GM13976 (cell line): ENCODE results near the gene ARHGAP1.

ENCODE experiments used
- DNase-seq: peaks from one replicate; pipeline ENCODE4 v3.0.0; 2012; ENCODE audit warnings: low spot score
- in situ Hi-C: fragments of 300-500 bp; cut with MboI; formaldehyde crosslinking; loops from one replicate; pipeline ENCODE4 v1.12.0; 2022; ENCODE audit warnings: low sequenced_read_pairs, mixed read lengths, inconsistent platforms; ENCODE audit not compliant: unreplicated experiment
- TF ChIP-seq, protein P1 (sequence below): IDR thresholded peaks from 2 replicates; pipeline ENCODE4 v1.5.1; 2012; ENCODE audit warnings: borderline replicate concordance, mild to moderate bottlenecking; ENCODE audit not compliant: insufficient read depth; ENCODE audit errors: extremely low read depth, missing control alignments, control extremely low read depth

The ARHGAP1 gene

DNA sequence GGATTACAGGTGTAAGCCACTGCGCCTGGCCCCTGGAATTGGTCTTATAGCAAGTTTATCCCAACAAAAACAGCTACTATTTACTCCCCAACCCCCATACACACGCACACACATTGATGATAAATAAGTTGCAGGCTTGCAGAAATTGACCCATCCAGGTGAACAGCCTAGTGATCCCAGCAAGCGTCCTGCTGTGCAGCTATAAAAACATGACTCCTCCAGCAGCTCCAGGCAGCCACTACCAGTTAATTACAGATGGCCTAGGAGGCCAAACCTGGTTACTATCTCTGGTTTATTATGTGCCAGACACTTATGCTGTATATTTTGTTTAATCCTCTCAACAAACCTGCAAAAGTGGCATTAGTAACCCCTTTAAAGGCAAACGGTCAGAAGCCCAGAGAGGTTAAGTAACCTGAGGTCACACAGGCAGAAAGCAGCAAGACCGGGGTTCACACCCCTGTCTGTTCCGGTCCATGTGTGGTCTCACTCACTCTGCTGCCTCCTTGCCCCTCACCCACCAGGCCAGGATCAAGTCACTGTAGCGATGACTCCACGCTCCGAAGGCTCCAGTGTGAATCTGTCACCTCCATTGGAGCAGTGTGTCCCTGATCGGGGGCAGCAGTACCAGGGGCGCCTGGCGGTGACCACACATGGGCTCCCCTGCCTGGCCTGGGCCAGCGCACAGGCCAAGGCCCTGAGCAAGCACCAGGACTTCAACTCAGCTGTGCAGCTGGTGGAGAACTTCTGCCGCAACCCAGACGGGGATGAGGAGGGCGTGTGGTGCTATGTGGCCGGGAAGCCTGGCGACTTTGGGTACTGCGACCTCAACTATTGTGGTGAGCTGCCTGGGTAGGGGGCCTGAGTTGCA, 25.2 kb upstream of the ARHGAP1 start:
- TF ChIP-seq, protein P1, sequence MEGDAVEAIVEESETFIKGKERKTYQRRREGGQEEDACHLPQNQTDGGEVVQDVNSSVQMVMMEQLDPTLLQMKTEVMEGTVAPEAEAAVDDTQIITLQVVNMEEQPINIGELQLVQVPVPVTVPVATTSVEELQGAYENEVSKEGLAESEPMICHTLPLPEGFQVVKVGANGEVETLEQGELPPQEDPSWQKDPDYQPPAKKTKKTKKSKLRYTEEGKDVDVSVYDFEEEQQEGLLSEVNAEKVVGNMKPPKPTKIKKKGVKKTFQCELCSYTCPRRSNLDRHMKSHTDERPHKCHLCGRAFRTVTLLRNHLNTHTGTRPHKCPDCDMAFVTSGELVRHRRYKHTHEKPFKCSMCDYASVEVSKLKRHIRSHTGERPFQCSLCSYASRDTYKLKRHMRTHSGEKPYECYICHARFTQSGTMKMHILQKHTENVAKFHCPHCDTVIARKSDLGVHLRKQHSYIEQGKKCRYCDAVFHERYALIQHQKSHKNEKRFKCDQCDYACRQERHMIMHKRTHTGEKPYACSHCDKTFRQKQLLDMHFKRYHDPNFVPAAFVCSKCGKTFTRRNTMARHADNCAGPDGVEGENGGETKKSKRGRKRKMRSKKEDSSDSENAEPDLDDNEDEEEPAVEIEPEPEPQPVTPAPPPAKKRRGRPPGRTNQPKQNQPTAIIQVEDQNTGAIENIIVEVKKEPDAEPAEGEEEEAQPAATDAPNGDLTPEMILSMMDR, result no peak
- in situ Hi-C loops, result no loop called here
- DNase-seq, result no peak

DNA sequence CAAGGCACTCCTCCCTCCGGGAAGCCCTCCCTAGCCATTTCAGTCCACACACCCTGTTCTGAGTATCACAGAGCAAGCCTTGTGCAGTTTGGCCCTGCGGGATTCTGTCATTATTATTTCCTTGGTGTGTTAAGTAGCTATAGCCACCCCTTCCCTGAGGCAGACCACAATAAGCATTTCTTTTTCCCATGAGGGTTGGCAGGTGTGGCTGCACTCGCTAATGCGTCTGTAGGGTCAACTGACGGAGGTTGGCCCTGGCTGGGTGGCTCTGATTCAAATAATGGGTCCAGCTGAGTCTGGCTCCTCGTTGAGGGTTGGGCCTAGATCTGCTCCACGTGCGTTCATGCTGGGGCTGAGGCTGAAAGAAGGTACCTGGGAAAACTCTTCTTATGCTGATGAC, 23.7 kb upstream of the ARHGAP1 start:
- no peak for DNase-seq
- in situ Hi-C loops, result no loop called here
- TF ChIP-seq, protein P1, result no peak

DNA sequence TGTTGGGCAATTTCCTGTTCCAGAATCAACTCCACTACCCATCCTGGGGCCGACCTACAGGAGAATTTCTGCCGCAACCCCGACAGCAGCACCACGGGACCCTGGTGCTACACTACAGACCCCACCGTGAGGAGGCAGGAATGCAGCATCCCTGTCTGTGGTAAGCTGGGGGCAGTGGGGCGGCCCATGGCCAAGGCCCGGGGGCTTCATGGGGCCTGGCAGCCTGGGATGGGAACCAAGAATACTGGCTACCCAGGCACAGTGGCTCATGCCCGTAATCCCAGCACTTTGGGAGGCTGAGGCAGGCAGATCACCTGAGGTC, 22.9 kb upstream of the ARHGAP1 start:
- TF ChIP-seq, protein P1, result no peak
- DNase-seq, result no peak
- in situ Hi-C loops, result no loop called here

DNA sequence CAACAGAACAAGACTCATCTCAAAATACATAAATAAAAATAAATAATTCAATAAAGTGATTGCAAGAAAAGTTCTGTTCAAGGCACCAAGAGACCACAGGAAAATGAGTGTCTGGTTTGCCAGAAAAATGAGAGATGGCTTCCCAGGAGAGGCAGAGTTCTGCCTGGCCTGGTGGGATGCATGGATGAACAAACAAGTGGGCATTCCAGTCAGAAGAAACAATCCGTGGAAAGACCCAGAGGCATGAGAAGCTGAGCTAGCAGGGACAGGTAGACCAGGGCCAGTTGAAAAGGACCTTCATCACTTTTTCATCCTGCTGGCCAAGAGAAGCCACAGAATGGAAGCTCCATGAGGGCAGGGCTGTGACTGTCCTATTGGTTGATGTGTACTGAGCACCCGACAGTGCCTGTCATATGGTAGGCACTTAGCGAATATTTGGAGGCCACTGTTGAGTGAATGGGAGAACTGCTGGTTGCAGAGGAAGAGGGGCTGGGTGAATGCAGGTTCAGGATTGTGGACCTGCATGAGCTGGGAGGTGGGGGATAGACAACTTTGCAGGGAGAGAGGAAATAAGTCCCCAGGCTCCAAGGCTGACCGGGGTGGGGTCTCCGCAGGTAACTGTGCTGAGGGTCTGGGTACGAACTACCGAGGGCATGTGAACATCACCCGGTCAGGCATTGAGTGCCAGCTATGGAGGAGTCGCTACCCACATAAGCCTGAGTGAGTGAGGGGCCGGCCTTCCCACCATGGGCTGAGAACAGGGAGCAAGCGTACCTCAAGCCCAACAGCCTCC, 22.3 kb upstream of the ARHGAP1 start:
- in situ Hi-C loops, result no loop called here
- DNase-seq, result no peak
- TF ChIP-seq, protein P1, result no peak

DNA sequence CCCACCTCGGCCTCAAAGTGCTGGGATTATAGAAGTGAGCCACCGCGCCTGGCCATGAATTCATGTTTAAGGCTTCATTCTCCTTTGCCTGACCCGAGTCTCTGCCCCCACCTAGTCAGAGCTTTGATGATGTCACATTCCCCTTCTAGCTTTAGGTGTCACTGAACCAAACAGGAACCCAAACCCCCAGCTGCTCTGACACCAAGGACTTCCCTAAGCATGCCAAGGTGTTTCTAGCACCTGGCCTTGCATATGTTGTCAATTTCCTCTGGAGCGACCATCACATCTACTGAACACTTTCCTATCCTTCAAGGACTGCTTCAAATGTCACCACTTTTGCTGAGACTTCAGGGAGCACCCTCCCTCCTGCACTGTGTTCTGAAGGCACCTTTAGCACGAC, 20.9 kb upstream of the ARHGAP1 start:
- in situ Hi-C loops, result no loop called here
- TF ChIP-seq, protein P1, result no peak
- DNase-seq, result no peak

DNA sequence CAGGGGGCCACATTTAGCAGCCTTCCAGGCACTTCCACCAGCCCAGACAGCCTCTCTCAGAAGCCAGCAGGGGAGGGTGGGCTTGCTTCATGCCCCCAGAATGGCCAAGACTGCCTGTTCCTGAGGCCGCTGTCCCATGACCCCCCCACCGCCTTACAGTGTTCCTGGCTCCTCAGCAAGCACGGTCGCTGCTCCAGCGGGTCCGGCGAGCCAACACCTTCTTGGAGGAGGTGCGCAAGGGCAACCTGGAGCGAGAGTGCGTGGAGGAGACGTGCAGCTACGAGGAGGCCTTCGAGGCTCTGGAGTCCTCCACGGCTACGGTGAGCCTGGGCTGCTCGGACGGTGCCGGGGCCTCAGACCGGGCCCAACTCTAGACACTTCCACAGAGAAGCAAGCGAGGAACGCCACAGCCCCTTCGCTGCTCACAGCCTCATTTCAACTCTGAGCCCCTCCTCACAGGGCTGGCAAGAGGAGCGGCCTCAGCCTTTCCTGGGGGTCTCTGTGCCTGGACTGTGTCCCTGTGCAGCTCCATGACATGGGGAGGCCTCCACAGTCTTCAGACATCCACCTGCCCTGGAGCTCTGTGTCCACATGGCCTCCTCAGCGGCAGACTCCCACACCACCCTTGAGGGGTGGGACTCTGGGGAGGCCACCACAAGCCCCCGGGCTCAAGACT, 19.3 kb upstream of the ARHGAP1 start:
- DNase-seq, result no peak
- TF ChIP-seq, protein P1, result no peak
- in situ Hi-C loops, result no loop called here
